GM19193 (cell line): ENCODE measurements around the gene IQGAP2.

Experiments used
- POLR2A ChIP-seq: IDR thresholded peaks from 4 replicates; pipeline ENCODE4 v1.6.1; 2011; ENCODE audit not compliant: insufficient read depth, insufficient read length; ENCODE audit errors: extremely low read depth

IQGAP2 gene

GRCh38 chr5:76612942-76613341, 209.9 kb downstream of the IQGAP2 start:
- TF ChIP-seq POLR2A, result no peak

- TF ChIP-seq POLR2A, result no peak
Observed at GRCh38 chr5:76615759-76616158, 212.7 kb downstream of the IQGAP2 start.

GRCh38 chr5:76616206-76616605, 213.1 kb downstream of the IQGAP2 start:
- TF ChIP-seq POLR2A, result no peak

- TF ChIP-seq POLR2A, result no peak
Observed at GRCh38 chr5:76617229-76617628, 214.1 kb downstream of the IQGAP2 start.

GRCh38 chr5:76617675-76618074, 214.6 kb downstream of the IQGAP2 start:
- no peak for TF ChIP-seq POLR2A

- TF ChIP-seq POLR2A, result no peak
Observed at GRCh38 chr5:76620166-76620565, 217.1 kb downstream of the IQGAP2 start.

- TF ChIP-seq POLR2A, result no peak
Observed at GRCh38 chr5:76622076-76622475, 219.0 kb downstream of the IQGAP2 start.

- TF ChIP-seq POLR2A, result no peak
Observed at GRCh38 chr5:76622973-76623596, 220.0 kb downstream of the IQGAP2 start, which contains the start of gene F2RL2. Gene F2RL2, minus strand, starts transcription at chr5:76623403. Its CDS starts 173 bp downstream, at chr5:76623230.

- no peak for TF ChIP-seq POLR2A
Observed at GRCh38 chr5:76625087-76625815, 222.2 kb downstream of the IQGAP2 start.

GRCh38 chr5:76626738-76627137, 223.7 kb downstream of the IQGAP2 start:
- no peak for TF ChIP-seq POLR2A

- no peak for TF ChIP-seq POLR2A
Observed at GRCh38 chr5:76634661-76635060, 231.6 kb downstream of the IQGAP2 start.

GRCh38 chr5:76637490-76637889, 234.4 kb downstream of the IQGAP2 start:
- no peak for TF ChIP-seq POLR2A

GRCh38 chr5:76638479-76638878, 235.4 kb downstream of the IQGAP2 start:
- no peak for TF ChIP-seq POLR2A

GRCh38 chr5:76641514-76642120, 238.5 kb downstream of the IQGAP2 start:
- no peak for TF ChIP-seq POLR2A

GRCh38 chr5:76642390-76643040, 239.4 kb downstream of the IQGAP2 start:
- no peak for TF ChIP-seq POLR2A
